Heart left ventricle (tissue), 16 donors: Measurements from ENCODE around the gene HSD17B2. TPM values are rescaled to one million over a fixed set of nuclear protein-coding genes. Genes with fewer than 3 reads are reported as not detected.

Experiments used
- ATAC-seq, 4 donors: fragments of 200-7000 bp; cut with Tn5 transposase; one replicate each; pipeline ENCODE4 v1.9.1; 2020 to 2022; ENCODE audit warnings: moderate library complexity in 4 of 4, mild to moderate bottlenecking in 3 of 4, moderate number of reproducible peaks in 1 of 4
- DNase-seq, 5 donors: peaks; one replicate each; pipeline ENCODE4 v3.0.0-alpha.2; 2020
- H3K27ac ChIP-seq, 12 donors: fragments of 200-600 bp; sonication (generic) in 4 of 12; one replicate each; pipeline versions ENCODE4 v1.5.0 to v1.8.0; 2016 to 2022; ENCODE audit warnings: mild to moderate bottlenecking in 2 of 12
- H3K27me3 ChIP-seq, 9 donors: fragments of 200-600 bp; sonication (generic) in 2 of 9; one replicate each; pipeline versions ENCODE4 v1.5.1 to v1.8.0; 2016 to 2022; ENCODE audit warnings: mild to moderate bottlenecking in 3 of 9
- H3K36me3 ChIP-seq, 9 donors: fragments of 200-600 bp; sonication (generic) in 2 of 9; one replicate each; pipeline versions ENCODE4 v1.5.0 to v1.8.0; 2018 to 2022; ENCODE audit warnings: mild to moderate bottlenecking in 2 of 9
- H3K4me1 ChIP-seq, 12 donors: fragments of 200-600 bp; sonication (generic) in 4 of 12; one replicate each; pipeline versions ENCODE4 v1.5.0 to v1.8.0; 2016 to 2022; ENCODE audit warnings: mild to moderate bottlenecking in 3 of 12
- H3K4me3 ChIP-seq, 12 donors: fragments of 200-600 bp; sonication (generic) in 4 of 12; one replicate each; pipeline versions ENCODE4 v1.5.0 to v1.8.0; 2017 to 2022; ENCODE audit warnings: mild to moderate bottlenecking in 9 of 12, moderate library complexity in 4 of 12
- H3K9me3 ChIP-seq, 12 donors: fragments of 200-600 bp; sonication (generic) in 4 of 12; one replicate each; pipeline versions ENCODE4 v1.5.0 to v1.8.0; 2016 to 2022; ENCODE audit warnings: mild to moderate bottlenecking in 1 of 12
- POLR2A ChIP-seq, 2 donors: fragments of 450-650 bp; IDR thresholded peaks; one replicate each; pipeline ENCODE4 v1.6.1; 2017; ENCODE audit warnings: antibody characterized with exemption in 2 of 2, mild to moderate bottlenecking in 2 of 2, moderate library complexity in 2 of 2
- WGBS, 4 donors: extraction: QIAGEN DNeasy Blood & Tissue Kit in 2 of 4; methylation state at CpG; one replicate each; pipeline versions ENCODE4 v1.1.5 to v1.1.7; 2013 to 2018; 5-methylcytosine and 5-hydroxymethylcytosine counted together
- intact Hi-C, 10 donors: fragments of 100-400 bp; cut with DNase I; formaldehyde crosslinking; loops; one replicate each; pipeline versions ENCODE4 v1.11.1 to v1.14.2; 2022
- polyA plus RNA-seq, 2 donors: library from polyadenylated mRNA; stranded (reverse); fragments of 200-250 nt; gene quantifications; one replicate each; pipeline ENCODE4 v1.2.3, GENCODE V29; 2013
- total RNA-seq, 9 donors: library from RNA; depleted of rRNA in 2 of 9; stranded (reverse); fragments of >200 nt in 2 of 9; fragmentation: NEBNext Ultra II Directional in 3 of 9; extraction: Animal tissue kit (Norgen Biotek cat#: 25700) in 3 of 9; gene quantifications; one replicate each; pipeline versions ENCODE4 v1.1.0 to v1.2.4, GENCODE V29; 2016 to 2023
- TF ChIP-seq, protein P1 (sequence below), 12 donors: fragments of 200-600 bp; sonication (generic) in 4 of 12; IDR thresholded peaks; one replicate each; pipeline versions ENCODE4 v1.5.0 to v1.8.0; 2018 to 2022; ENCODE audit warnings: antibody characterized with exemption in 12 of 12, mild to moderate bottlenecking in 5 of 12
- donor health status: ischemic (EF 13 %, LVEDD 7.1; RV severe dilation, severe dysfunction).
- donor health status: healthy with polysubstance abuse.
- donor health status: DM: no; HTN: yes; CAD: no.
- donor health status: DM: no; HTN: no; CAD: no.
- donor health status: ischemic (EF 25% LVEDD 6.9; RV normal size, moderate dysfunction).
- donor health status: ischemic (EF 25% LVEDD 5.7; RV mildly dilated, moderate dysfunction).
- donor health status: healthy.
- donor health status: DM: yes; HTN: yes; CAD: no.
- donor health status: ischemic (EF 35%, LVEDD 5.7; RV mildly dilated, moderate dysfunction).
- donor health status: nonischemic (EF 11% LVEDD 7.7; RV severe dilation, severe dysfunction).
- donor health status: DM: yes; HTN: yes; CAD: no.
- donor health status: PGD.
- donor health status: ischemic (EF 29% LVEDD 5.4; RV normal size, mild dysfunction).
- donor health status: nonischemic (EF 23%, LVEDD 6.1; RV moderate dilation, normal function).

HSD17B2 gene
- total and polyA plus RNA-seq, 11 donors: 0.11 TPM; not detected in 10

GRCh38 chr16:82041542-82041941 is 6.5 kb downstream of the HSD17B2 start:
- no peak overlapping the region for H3K4me3 ChIP-seq
- H3K4me1 ChIP-seq: no peaks in the 10 kb centered on the region
- no peak overlapping the region for H3K27ac ChIP-seq
- H3K36me3 ChIP-seq: no peaks in the 10 kb centered on the region
- ATAC-seq: no peak
- DNase-seq: no peak
- no peaks in the 10 kb centered on the region for H3K9me3 ChIP-seq
- peaks cover 0 to 6% (median 0%) of the 10 kb centered on the region in 9 donors for H3K27me3 ChIP-seq
- WGBS, 4 donors: 77 to 81% (median 79%) methylated on average over 4 of the region's 4 CpGs
- TF ChIP-seq POLR2A (IDR thresholded peaks at IDR 0.05): no peak
- TF ChIP-seq, protein P1, sequence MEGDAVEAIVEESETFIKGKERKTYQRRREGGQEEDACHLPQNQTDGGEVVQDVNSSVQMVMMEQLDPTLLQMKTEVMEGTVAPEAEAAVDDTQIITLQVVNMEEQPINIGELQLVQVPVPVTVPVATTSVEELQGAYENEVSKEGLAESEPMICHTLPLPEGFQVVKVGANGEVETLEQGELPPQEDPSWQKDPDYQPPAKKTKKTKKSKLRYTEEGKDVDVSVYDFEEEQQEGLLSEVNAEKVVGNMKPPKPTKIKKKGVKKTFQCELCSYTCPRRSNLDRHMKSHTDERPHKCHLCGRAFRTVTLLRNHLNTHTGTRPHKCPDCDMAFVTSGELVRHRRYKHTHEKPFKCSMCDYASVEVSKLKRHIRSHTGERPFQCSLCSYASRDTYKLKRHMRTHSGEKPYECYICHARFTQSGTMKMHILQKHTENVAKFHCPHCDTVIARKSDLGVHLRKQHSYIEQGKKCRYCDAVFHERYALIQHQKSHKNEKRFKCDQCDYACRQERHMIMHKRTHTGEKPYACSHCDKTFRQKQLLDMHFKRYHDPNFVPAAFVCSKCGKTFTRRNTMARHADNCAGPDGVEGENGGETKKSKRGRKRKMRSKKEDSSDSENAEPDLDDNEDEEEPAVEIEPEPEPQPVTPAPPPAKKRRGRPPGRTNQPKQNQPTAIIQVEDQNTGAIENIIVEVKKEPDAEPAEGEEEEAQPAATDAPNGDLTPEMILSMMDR (IDR thresholded peaks at IDR 0.05): no peak
- intact Hi-C loops: loop anchor here in 1 of 10 donors (10.0 kb wide), 1 partner anchor 183 kb away; no protein-coding TSS in a partner anchor

GRCh38 chr16:82042144-82042543 is 7.1 kb downstream of the HSD17B2 start:
- H3K27ac ChIP-seq: no peak overlapping the region

GRCh38 chr16:82042846-82043245 is 7.8 kb downstream of the HSD17B2 start:
- H3K27ac ChIP-seq: no peak overlapping the region
- 85 to 88% (median 86%) methylated on average over 2 of the region's 2 CpGs for WGBS, 4 donors
- no peak overlapping the region for H3K4me3 ChIP-seq
- H3K36me3 ChIP-seq: no peaks in the 10 kb centered on the region
- no peaks in the 10 kb centered on the region for H3K9me3 ChIP-seq
- no peaks in the 10 kb centered on the region for H3K4me1 ChIP-seq
- DNase-seq (no peak), ATAC-seq (no peak)
- H3K27me3 ChIP-seq: peaks cover 0 to 16% (median 0%) of the 10 kb centered on the region in 9 donors
- intact Hi-C loops: loop anchor here in 1 of 10 donors (10.0 kb wide), 1 partner anchor 182 kb away; no protein-coding TSS in a partner anchor
- TF ChIP-seq, protein P1 (IDR thresholded peaks at IDR 0.05): no peak
- no peak for TF ChIP-seq POLR2A (IDR thresholded peaks at IDR 0.05)

More at GRCh38 chr16:82042144-82042543, 7.1 kb downstream of the HSD17B2 start:
- TF ChIP-seq, protein P1 (IDR thresholded peaks at IDR 0.05): no peak
- no peak for TF ChIP-seq POLR2A (IDR thresholded peaks at IDR 0.05)
- Histone ChIP-seq H3K4me1 (no peaks in the 10 kb centered on the region), H3K36me3 (no peaks in the 10 kb centered on the region), H3K9me3 (no peaks in the 10 kb centered on the region), H3K27me3 (peaks cover 0 to 9% (median 0%) of the 10 kb centered on the region in 9 donors), H3K4me3 (no peak overlapping the region)
- WGBS, 4 donors: 90 to 94% (median 92%) methylated on average over 8 of the region's 8 CpGs
- ATAC-seq (no peak), DNase-seq (no peak)
- intact Hi-C loops: loop anchor here in 1 of 10 donors (10.0 kb wide), 1 partner anchor 183 kb away; no protein-coding TSS in a partner anchor

DNA sequence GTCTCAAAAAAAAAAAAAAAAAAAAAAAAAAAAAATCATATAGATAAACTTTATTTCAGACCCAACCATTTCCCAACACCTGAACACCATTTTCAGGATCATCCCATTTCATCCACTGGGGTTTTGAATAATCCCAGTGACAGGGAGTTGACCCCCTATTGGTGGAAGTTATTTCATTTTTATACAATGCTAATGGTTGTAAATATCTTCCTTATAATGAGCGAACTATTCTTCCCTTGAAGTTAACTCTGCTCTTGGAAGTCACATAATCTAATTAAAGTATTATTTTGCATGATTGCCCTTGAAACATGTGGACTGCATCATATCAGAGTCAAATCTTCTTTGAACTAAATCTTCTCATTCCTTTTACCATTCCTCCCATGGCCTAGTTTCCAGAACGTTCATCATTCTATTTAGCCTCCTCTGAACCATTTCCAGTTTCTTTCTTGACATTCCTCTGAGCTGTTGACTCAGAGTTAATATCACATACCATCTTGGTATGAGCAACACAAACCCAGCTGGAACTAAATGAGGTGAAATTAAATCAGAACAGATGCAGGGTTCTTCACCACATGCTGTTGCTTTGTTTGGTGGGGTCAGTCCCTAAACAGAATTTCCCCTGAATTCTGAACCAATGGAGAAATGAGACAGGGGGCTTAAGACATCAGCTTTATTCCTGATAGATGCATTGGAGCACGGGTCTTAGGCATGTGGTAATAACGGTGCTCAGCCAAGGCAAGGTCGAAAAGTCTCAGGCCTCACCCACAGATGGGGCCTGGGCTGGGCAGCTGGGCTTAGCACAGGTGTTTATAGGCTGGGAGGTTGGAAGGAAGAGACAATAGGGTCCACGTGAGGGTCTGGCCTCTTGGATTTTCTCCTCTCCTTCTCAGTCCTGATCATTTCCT is 8.9 kb downstream of the HSD17B2 start:
- peaks cover 0 to 22% (median under 1%) of the 10 kb centered on the region in 9 donors for H3K27me3 ChIP-seq
- 79 to 86% (median 81%) methylated on average over 6 of the region's 6 CpGs for WGBS, 4 donors
- no peaks in the 10 kb centered on the region for H3K4me1 ChIP-seq
- no peaks in the 10 kb centered on the region for H3K9me3 ChIP-seq
- ATAC-seq (no peak), DNase-seq (no peak)
- TF ChIP-seq POLR2A (IDR thresholded peaks at IDR 0.05): no peak
- TF ChIP-seq, protein P1 (IDR thresholded peaks at IDR 0.05): no peak
- H3K4me3 ChIP-seq: no peak overlapping the region
- intact Hi-C loops: loop anchor here in 1 of 10 donors (10.0 kb wide), 1 partner anchor 181 kb away; no protein-coding TSS in a partner anchor
- H3K36me3 ChIP-seq: no peaks in the 10 kb centered on the region
- H3K27ac ChIP-seq: no peak overlapping the region
